ENCODE data around the gene DCUN1D2.
"Not testable (repeated sequence)": the region's sequence is repeated elsewhere in the genome, so short reads cannot be mapped to it uniquely, and the experiment has no call there.

DCUN1D2 gene

DNA sequence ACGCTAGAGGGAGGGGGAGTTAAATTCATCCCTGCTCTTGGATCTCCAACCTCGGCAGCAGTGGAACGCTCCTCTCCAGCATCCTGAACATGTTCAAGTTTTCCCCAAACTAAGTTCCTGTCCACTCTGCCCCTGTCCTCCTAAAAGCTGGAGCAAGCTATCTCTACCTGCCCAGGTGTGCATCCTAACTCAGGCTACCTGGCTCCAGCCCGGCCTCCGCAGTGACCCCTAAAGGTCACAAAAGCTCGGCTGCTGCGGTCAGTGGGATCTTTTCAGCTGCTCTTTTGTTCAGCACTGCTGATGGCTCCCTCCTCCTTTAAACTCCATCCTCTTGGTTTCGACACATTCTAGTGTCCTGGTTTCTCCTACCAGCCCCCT lies 1.4 kb downstream of the DCUN1D2 start:
- DNase-seq, result no peak

DNA sequence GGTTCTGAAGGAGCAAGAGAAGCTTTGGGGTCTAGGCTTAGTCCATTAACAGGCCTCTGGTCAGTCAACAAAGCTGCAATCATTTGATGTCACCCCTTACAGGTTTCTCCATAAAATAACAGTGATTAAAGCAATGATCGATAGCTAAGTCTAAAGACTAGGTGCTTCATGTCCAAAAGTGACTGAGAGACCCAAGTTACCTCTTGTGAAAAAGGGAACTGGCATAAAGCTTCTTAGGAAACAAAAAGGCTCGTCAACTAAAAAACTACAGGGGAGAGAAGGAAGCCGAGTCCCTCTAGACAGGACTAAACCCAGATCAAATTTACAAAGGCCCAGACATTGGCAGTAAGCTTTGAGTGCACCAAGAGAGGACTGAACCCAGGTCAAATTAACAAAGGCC lies 2.2 kb downstream of the DCUN1D2 start:
- no peak for DNase-seq

GRCh38 chr13:113486698-113487097 lies 3.8 kb downstream of the DCUN1D2 start:
- DNase-seq, result no peak

- DNase-seq, result no peak
Observed at GRCh38 chr13:113485545-113485944, 5.0 kb downstream of the DCUN1D2 start.

- no peak for DNase-seq
Observed at GRCh38 chr13:113483504-113484293, 6.8 kb downstream of the DCUN1D2 start.

DNA sequence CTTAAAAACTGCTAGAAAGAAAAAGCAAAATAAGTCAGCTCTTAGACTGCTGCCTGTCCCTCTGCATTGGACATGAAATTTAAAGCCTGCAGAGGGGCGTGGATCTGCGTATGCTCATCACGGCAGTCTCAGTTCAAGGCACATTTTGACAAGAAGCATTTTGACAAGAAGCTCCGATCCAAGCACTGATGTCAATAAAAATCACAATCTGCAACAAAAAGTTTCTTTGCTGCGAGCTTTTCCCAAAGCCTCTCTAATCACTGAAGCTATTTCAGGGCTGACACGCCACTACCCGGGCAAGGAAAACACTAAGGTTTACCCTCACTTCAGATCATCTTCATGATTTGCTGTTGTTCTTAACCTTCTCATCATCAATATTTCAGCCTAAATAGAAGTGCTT lies 7.4 kb downstream of the DCUN1D2 start:
- no peak for DNase-seq

DNA sequence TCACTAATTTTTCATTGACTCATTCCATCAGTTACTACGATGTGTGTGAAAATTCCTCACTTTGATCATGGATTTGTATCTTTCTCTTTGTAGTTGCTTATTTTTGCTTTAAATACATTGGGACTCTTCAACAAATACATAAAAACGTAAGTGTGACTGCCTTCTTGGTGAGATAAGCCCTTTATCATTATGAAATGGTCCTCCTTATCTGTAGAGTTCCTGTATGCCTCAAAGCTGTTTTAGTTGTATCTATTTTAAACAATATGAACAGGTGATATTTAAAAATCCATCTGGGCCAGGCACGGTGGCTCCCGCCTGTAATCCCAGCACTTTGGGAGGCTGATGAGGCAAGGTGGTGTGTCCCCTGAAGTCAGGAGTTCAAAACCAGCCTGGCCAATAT lies 11.3 kb downstream of the DCUN1D2 start:
- no peak for DNase-seq

DNA sequence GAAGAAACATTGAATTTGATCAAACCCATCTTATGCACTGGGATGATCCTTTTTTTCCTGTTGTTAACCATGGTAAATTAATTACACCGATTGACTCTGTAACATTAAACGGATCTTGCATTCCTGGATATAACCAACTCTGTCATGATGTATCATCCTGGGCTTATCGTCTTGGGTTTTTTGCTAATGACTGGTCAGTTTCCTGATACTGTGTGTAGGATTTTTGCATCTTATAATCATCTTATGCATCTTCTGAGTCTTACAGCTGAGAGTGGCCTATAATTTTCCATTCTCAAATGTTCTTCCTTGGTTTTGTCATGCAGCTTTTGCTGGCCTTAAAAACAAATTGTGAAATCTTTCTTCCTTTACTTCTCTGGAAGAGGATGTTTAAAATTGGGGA lies 12.8 kb downstream of the DCUN1D2 start:
- DNase-seq, result no peak

DNA sequence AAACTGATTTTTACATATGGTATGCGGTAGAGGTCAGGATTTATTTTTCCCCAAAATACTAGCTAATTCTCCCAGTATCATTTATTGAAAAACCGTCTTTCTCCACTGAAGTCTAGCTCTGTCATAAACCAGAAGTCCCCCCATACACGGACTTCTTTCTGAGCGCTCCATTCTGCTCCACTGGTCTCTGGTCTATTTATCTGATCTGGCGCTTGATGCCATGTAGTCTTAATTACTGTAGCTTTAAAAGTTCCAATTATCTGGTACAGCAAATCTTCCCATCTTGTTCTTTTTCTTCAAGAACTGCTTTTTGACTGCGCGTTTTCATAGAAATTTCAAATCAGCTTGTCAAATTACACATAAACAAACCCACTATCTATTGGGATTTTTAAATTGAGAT lies 13.7 kb downstream of the DCUN1D2 start:
- no peak for DNase-seq

GRCh38 chr13:113475911-113476310 lies 14.6 kb downstream of the DCUN1D2 start:
- no peak for DNase-seq

DNA sequence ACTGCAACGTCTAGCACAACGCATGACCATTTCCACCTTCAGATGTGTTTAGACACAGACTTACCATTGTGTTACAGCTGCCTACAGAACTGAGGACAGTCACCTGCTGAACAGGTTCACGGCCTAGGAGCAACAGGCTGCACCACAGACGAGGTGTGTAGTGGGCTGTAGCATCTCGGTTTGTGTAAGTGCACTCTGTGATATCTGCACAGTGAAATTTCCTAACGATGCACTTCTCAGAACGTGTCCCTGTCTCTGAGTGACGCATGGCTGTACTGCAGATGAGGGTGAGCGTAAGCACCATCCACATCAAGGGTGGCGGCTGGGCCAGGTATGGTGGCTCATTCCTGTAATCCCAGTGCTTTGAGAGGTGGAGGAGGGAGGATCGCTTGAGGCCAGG lies 15.2 kb downstream of the DCUN1D2 start:
- DNase-seq, result no peak

DNA sequence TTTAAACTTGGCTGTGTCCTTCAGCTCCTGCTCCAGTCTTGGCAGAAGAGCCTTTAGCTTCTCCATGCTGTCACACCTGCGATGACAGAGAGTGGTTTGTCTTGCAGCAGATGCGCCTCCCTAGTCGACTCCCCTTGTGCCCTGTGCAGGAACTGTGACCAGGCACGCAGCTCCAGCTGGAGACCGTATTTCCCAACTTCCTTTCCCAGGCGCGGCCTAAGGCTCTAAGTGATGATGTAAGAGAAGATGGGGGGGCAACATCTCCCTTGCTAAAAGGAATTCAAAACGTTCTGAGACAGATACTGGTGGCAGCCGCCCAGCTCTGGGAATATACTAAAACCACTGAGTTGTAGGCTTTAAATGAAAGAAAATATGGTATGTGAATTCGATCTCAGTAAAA lies 16.3 kb downstream of the DCUN1D2 start:
- no peak for DNase-seq

DNA sequence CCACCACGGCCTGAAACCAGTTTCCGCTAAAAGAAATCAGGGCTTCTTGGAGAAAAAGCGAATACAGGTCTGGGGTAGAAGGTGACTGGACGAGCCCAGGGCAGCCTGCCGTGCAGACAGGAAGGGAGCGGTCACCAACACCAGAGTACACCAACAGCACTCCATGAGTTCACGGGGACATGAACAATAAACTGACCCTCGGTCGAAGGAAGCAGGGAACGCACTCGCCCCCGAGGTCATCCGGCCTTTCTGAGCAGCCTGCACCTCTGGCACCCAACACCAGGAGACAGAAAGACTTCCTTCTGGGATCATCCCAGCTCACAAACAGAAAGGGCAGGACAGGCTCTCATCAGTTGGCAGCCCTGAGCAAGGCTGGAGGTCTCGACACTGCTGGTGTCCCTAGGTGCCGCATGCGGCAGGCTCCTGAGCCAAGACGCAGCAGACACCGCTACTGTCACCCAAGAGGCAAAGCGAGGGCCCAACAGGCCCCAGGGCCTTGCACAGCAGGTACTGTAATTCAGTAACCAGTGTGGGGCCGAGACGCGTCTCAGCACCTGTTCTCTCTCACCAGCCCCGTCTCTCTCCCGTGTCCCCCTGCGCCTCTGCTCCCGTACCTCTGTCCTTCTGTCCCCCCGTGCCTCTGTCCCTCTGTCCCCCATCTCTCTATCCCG lies 18.0 kb downstream of the DCUN1D2 start:
- no peak for DNase-seq

DNA sequence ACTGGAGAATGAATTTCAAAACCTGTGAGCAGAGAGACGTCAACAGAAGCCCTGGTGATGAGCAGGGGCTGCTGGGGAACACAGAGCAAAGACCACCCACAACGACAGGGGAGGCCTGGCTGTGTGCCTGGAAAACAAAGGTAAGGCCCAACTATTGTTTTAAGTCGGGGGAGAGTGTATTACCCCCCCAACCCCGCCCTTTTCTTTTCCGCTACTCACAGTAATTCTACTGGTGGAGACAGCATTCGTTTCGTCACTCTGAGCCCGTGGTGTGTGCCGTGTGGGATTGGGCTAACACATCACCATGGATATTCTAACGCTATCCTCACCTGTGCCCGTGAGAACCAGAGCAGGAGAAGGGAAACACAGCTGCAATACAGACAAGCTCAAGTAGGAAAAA lies 18.7 kb downstream of the DCUN1D2 start:
- DNase-seq, result no peak

- DNase-seq, result not testable (repeated sequence)
Observed at GRCh38 chr13:113470635-113471163, 19.8 kb downstream of the DCUN1D2 start.

DNA sequence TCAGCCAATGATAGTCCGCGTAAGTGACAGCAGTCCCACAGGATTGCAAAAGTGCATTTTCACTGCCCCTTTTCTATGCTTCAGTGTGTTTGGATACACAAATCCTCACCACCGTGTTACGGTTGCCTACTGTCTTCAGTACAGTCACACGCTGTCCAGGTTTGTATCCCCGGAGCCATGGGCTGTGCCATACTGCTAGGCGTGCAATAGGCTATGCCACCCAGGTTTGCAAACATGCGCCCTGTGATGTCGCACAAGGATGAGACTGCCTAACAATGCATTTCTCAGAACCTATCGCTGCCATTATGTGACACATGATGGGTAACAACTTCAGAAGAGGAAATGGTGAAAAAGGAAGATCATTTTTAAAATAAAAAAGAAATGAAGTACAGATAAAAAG lies 20.4 kb downstream of the DCUN1D2 start:
- no peak for DNase-seq

DNA sequence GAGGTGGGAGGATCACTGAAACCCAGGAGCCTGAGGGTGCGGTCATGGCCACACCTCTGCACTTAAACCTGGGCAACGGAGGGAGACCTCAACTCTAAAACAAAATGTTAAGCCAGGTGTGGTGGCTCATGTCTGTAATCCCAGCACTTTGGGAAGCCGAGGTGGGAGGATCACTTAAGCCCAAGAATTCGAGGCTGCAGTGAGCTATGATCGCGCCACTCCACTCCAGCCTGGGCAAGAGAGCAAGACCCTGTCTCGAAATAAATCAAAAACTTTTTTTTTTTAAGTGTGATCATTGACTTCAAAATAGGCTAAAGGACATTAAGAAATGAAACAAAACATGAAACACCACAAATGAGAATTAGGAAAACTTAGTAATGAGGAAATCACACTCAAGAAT lies 20.9 kb downstream of the DCUN1D2 start:
- DNase-seq, result no peak

- no peak for DNase-seq
Observed at GRCh38 chr13:113468472-113469201, 21.9 kb downstream of the DCUN1D2 start.

DNA sequence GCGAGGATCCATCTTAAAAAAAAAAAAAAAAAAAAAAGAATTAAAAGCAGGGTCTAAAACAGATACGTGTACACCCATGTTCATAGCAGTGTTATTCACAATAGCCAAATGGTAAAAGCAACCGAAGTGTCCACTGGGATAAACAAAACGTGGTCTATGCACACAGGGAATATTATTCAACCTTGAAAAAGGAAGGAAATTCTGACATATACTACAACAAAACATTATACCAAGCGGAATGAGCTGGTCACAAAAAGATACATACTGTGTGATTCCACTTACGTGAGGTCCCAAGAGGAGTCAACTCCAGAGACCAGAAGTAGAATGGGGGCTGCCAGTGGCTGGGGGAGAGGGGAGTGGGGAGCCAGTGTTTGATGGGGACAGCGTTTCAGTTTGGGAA lies 22.5 kb downstream of the DCUN1D2 start:
- no peak for DNase-seq

DNA sequence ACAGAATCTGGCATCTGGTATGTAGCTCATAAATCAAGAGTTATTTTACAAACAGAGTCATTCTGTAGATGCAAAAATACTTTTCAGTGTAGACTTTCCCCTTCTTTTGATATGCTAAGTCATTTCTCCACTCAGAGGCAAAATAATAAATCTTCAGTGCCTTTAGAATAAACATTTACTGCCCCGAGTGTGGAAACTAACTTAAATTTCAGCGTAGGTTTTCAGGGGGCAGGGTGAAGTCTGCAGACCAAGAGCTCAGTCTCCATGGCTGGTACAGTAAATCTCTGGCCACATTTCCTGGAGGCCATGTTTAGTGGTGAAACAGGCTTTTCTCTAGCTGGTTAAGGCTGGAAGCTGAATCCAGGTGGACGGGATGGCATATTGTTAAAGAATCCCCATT lies 24.1 kb downstream of the DCUN1D2 start:
- no peak for DNase-seq

GRCh38 chr13:113465300-113465699 lies 25.2 kb downstream of the DCUN1D2 start:
- DNase-seq, result no peak

GRCh38 chr13:113464476-113464875 lies 26.0 kb downstream of the DCUN1D2 start:
- DNase-seq, result no peak

DNA sequence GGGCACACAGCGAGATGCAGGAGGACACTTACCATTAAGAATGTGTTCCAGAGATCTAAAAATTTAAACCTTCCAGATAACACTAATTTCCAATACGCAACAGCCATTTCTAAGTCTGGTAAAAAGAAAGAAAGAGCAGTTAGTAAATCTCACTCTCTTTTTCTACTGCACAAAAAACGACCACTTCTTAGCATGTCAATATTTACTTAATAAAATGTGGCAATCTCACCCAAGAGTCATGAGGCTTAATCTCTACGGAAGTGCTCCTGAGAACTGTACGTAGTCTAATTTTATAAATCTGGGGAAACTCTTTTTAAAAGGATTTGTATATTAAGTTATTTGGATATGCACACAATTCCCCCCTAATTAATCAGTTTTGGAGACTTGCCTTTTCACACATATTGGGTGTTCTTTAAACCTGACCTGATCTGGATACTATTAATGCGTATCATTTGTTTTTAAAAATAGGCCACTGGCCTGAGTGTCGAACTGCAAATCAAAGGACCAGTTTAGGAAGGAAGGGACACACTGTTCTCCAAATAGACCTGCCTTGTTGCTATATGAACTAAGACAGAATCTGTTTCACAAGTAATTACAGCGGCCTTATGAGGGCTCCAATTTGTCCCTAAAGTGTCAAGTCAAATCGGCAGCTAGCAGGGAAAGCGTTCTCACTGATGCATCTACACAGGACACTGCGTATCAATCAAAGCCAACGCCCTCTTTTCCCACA lies 29.3 kb downstream of the DCUN1D2 start:
- no peak for DNase-seq

All from bone marrow (tissue), 2 donors.